Neutrophil (primary cell): Measurements from ENCODE around the gene NR0B1.

ENCODE experiments used
- H3K27ac ChIP-seq: fragments of 200-600 bp; sonication (generic); 2 replicates; pipeline ENCODE4 v1.5.1; 2016; ENCODE audit warnings: mild to moderate bottlenecking, moderate library complexity
- H3K27me3 ChIP-seq: fragments of 200-600 bp; sonication (generic); 2 replicates; pipeline ENCODE4 v1.6.0; 2016; ENCODE audit warnings: mild to moderate bottlenecking
- H3K36me3 ChIP-seq: fragments of 200-600 bp; sonication (generic); 2 replicates; pipeline ENCODE4 v1.5.1; 2017
- H3K4me1 ChIP-seq, 2 experiments: fragments of 200-600 bp in 1 of 2; sonication (generic) in 1 of 2; 1 replicate in 1 of 2; 2 replicates in 1 of 2; pipeline versions ENCODE4 v1.5.1 to v1.6.1; 2013 to 2016; ENCODE audit warnings: low read depth in 1 of 2, low read length in 1 of 2, mild to moderate bottlenecking in 1 of 2, moderate library complexity in 1 of 2; ENCODE audit not compliant: control insufficient read depth in 1 of 2, insufficient read depth in 1 of 2
- H3K4me3 ChIP-seq, 2 experiments: fragments of 200-600 bp in 1 of 2; sonication (generic) in 1 of 2; 1 replicate in 1 of 2; 2 replicates in 1 of 2; pipeline ENCODE4 v1.5.1; 2013 to 2016; ENCODE audit warnings: low read depth in 1 of 2, low read length in 1 of 2, mild to moderate bottlenecking in 1 of 2, moderate library complexity in 1 of 2
- H3K9me3 ChIP-seq: fragments of 200-600 bp; sonication (generic); 2 replicates; pipeline ENCODE4 v1.5.1; 2016
- TF ChIP-seq, protein P1 (sequence below): fragments of 200-600 bp; sonication (generic); IDR thresholded peaks from 2 replicates; pipeline ENCODE4 v1.5.1; 2016; ENCODE audit warnings: antibody characterized with exemption

NR0B1 gene

DNA sequence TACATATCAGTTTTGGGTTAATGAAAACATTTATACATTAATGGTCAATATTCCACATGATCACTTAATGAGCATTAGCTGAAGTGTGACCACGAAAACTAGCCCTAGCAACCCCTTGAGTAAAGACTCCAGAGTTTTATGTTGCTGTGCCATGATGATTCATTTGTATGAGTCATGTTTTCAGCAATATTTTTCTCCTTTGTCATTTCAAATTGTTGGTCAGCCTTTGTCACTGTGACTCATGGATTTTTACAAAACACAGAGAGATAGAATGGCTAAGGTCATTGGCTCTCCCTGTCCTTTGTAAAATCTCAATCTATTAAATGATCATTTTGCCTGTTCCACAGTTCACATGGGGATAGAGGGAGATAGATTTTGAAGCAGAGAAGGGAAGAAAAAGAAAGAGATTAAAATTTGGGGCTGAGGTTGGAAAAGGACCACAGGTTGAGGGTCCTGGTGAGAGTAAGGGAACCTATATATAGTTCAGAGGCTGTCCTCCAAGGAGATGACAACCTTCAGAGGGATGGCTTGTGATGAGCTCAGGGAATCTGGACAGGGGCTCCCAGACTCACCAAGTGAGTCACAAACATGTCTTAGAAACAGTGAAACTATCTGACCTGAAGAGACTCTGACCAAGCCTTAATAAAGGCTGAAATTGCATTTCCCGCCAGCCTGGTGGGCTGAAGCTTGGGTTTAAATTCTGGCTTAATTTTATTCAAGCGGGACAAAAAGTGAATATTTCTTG lies 25.6 kb downstream of the NR0B1 start:
- H3K4me1 ChIP-seq, result no peaks in the 10 kb centered on the region
- no peak overlapping the region for H3K4me3 ChIP-seq
- H3K27me3 ChIP-seq, result no peaks in the 10 kb centered on the region
- H3K36me3 ChIP-seq, result no peaks in the 10 kb centered on the region
- H3K27ac ChIP-seq, result no peak overlapping the region
- no peaks in the 10 kb centered on the region for H3K9me3 ChIP-seq
- TF ChIP-seq, protein P1, sequence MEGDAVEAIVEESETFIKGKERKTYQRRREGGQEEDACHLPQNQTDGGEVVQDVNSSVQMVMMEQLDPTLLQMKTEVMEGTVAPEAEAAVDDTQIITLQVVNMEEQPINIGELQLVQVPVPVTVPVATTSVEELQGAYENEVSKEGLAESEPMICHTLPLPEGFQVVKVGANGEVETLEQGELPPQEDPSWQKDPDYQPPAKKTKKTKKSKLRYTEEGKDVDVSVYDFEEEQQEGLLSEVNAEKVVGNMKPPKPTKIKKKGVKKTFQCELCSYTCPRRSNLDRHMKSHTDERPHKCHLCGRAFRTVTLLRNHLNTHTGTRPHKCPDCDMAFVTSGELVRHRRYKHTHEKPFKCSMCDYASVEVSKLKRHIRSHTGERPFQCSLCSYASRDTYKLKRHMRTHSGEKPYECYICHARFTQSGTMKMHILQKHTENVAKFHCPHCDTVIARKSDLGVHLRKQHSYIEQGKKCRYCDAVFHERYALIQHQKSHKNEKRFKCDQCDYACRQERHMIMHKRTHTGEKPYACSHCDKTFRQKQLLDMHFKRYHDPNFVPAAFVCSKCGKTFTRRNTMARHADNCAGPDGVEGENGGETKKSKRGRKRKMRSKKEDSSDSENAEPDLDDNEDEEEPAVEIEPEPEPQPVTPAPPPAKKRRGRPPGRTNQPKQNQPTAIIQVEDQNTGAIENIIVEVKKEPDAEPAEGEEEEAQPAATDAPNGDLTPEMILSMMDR, result no peak

GRCh38 chrX:30282527-30282926 lies 26.7 kb downstream of the NR0B1 start:
- H3K9me3 ChIP-seq, result no peaks in the 10 kb centered on the region
- no peak overlapping the region for H3K27ac ChIP-seq
- H3K4me3 ChIP-seq, result no peak overlapping the region
- no peaks in the 10 kb centered on the region for H3K27me3 ChIP-seq
- no peaks in the 10 kb centered on the region for H3K4me1 ChIP-seq
- TF ChIP-seq, protein P1, result no peak
- no peaks in the 10 kb centered on the region for H3K36me3 ChIP-seq

DNA sequence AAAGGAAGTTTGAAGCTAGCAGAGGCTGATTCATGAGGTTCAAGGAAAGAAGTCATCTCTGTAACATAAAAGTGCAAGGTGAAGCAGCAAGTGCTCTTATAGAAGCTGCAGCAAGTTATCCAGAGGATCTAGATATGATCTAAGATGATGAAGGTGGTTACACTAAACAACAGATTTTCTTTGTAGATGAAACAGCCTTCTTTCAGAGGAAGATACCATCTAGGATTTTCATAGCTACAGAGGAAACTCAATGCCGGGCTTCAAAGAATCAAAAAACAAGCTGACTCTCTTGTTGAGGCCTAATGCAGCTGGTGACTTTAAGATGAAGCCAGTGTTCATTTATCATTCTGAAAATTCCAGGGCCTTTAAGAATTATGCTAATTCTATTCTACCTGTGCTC lies 28.8 kb downstream of the NR0B1 start:
- H3K36me3 ChIP-seq, result no peaks in the 10 kb centered on the region
- H3K27me3 ChIP-seq, result no peaks in the 10 kb centered on the region
- H3K27ac ChIP-seq, result no peak overlapping the region
- H3K9me3 ChIP-seq, result no peaks in the 10 kb centered on the region
- H3K4me3 ChIP-seq, result no peak overlapping the region
- TF ChIP-seq, protein P1, result no peak
- no peaks in the 10 kb centered on the region for H3K4me1 ChIP-seq

- Histone ChIP-seq H3K4me3 (no peak overlapping the region), H3K27ac (no peak overlapping the region), H3K36me3 (no peaks in the 10 kb centered on the region), H3K9me3 (no peaks in the 10 kb centered on the region), H3K27me3 (no peaks in the 10 kb centered on the region), H3K4me1 (no peaks in the 10 kb centered on the region)
- TF ChIP-seq, protein P1, result no peak
Observed at GRCh38 chrX:30278365-30278764, 30.8 kb downstream of the NR0B1 start.

- Histone ChIP-seq H3K36me3 (no peaks in the 10 kb centered on the region), H3K9me3 (no peaks in the 10 kb centered on the region), H3K4me1 (no peaks in the 10 kb centered on the region), H3K27me3 (no peaks in the 10 kb centered on the region), H3K4me3 (no peak overlapping the region), H3K27ac (no peak overlapping the region)
- TF ChIP-seq, protein P1, result no peak
Observed at GRCh38 chrX:30275498-30275897, 33.7 kb downstream of the NR0B1 start.
